GM15510 (cell line): ENCODE results near the gene LYSMD2.

Experiments
- POLR2A ChIP-seq: IDR thresholded peaks from 3 replicates; pipeline ENCODE4 v1.6.1; 2011; ENCODE audit warnings: borderline replicate concordance; ENCODE audit not compliant: insufficient read length; ENCODE audit errors: extremely low read depth

Gene LYSMD2

DNA sequence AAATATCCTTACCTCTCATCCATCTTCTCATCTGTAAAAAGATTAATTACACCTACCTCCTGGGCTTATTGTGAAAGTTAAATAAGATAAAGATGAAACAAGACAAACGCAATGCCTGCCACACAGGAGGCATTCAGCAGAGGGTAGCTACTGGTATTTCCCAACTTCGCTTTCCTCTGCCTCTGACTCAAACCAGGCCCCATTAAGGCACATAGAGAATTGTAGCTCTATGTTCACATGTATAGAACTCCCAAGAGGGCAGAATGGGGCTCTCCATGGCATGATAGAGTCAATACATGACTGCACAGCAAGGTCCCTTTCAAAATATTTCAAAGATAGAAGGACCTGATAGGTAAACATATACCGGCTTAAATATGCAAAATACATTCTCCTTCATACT is 1.4 kb downstream of the LYSMD2 start:
- no peak for TF ChIP-seq POLR2A

DNA sequence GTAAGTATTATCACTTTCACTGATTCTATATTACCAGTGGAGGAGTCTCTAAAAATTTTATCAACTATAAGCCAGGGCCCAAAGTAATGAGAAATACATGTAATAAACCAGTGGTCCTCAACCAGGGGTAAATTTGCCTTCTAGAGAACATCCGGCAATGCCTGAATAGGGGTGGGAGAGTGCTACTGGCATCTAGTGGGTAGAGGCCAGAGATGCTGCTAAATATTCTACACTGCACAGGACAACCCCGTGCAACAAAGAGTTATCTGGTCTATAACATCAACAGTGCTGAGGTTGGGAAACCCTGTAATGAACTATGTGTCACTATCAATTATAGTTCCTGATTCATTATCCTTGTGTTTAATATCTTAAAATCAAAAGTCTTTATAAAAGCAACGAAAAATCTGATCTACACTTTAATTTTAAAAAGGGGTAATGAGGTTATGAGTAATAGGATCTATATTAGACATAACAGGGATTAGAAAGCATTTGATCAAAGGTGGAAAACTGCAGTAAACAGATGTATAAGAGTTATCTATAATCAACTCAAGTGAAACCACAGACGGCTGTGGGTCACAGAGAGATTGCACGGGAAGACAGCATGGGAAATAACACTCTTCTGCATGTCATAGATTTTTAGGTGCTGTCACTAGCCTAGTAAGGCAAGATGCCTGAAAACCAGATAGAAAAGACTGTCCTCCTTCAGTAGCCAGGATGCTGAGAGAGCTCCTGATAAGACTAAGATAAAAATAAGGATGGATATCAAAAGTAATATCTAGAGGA is 2.0 kb downstream of the LYSMD2 start:
- TF ChIP-seq POLR2A: no peak

DNA sequence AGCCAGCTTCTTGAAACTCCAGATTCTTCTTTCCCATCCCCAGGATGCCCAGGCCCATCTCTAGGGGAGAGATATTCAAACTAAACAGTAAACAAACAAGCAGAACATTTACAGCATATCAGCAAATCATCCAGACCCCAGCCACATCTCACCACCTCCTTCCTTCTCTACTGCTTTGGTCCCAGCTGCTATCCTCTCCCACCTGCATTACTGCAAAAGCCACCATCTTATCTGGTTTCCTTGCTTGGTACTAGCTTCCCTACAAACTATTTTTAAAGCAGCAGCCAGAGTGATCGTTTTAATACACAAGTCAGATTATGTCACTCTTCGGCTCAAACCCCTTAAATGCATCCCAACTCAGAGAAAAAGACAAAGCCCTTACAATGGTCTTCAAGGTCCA is 4.8 kb downstream of the LYSMD2 start:
- no peak for TF ChIP-seq POLR2A

DNA sequence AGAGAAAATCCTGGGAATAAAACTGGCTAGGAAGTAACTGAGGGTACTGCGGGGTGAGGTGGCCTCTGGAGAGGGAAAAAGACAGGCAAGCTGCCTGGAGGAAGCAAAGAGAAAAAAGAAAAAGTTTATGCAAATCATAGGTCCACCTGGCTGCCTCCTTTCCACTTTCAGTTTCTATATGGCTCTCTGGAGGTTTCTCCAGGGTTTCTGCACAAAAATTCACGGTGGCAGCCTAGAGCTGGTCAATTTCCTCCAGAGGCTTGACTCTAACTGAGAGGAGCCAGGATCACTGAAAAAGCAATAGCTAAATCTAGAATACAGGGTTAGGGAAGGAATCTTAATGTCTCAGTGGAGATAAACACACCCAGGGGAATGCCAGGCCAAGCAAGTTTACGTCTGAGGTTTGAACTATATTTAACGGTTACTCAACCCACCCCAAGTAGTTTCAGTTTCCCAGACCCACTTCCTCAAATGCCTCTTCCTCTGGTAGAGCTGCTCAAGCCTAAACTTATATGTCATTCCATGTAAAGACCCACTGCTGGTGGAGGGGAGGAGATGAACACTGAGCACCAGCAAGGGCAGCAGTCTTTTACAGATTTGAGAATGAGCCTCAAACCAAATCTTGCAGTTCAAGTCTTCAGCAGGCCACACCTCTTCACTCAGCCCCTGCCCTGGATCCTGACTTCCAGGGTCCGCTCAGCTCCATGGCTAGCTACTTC is 5.7 kb downstream of the LYSMD2 start:
- no peak for TF ChIP-seq POLR2A

DNA sequence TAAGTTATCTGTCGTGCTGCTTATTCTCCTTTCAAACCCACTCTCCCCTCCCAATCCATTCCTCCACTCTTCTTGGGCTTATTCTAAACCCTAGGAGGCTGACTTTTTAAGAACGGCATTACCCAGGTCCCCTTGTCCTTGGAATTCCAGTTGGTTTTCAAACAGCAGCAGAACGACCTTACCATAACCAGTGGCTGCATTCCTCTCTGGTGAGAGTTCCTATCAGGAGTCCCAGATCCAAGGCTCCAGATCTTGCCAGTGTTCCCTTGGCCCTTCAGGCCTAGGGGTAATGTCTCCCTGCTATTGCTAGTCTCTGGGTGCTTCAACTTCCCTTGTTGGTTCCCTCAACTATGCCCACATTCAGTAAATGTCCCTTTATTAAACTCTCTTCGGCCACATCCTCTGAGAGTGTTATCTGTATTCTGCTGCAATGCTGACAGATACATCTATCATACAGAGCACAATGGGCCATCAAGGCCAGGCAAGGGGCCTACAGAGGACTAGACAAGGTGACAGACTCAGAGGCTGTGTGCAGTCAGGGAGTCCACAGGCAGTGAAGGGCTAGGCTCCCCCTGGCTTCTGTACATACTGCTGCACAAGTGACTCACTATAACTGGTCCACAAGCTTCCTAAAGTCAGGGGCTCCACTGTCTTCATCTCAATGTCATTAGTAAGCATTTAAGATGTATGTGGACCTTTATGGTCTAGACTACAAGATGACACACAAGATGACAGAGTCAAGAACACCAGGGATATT is 10.1 kb downstream of the LYSMD2 start:
- TF ChIP-seq POLR2A: no peak

DNA sequence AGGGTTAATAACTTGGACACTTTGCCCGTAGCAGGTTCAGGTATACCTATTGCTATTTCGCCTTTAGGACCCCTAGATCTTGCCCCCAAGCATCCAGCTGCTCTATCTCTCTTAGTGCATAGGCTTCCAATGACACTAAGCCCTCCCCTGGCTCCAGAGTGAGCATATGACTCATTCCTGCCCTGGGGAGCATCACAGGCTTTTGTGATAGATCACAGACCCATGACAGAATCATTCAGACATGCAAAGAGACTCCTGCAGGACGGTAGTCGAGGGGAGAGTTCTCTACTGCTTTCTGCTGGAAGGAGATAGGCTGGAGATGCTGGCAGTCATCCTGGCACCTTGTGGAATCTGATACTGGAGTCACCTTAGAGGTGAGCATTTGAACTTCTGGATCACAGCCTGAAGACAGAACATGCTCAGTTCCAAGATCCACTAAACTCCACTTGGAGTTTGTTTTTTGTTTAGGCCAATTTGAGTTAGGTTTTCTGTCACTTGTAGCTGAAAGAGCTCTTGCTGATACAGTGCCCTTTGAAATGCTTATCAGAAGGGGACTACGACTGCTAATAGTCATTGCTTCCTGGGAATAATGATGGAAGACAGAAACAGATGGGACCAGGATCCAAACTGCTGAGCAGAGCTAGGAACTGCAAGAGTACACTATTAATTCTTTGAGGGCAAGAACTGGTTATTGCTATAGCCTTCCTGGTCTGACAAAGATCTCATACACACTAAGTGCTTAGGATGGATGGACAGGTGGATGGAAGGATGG is 11.0 kb downstream of the LYSMD2 start:
- TF ChIP-seq POLR2A: no peak

DNA sequence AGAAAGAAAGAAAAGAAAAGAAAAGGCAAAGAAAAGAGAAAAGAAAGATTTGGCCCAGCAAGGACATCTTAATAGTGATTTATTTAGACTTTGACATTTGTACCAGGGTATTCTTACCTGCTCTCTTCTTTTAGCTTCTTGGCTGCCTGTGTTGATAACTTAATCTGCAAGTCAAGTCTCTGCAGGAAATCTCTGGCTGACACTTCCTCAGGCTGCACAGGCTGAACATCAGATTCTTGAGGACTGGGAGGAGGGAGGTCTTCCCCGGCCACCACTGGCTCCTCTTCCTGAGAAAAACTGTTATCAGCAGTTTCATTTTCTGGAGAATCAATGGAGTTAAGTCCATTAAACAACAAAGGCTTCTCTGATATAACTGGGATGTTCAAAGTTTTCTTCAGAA is 12.8 kb downstream of the LYSMD2 start:
- TF ChIP-seq POLR2A: no peak

DNA sequence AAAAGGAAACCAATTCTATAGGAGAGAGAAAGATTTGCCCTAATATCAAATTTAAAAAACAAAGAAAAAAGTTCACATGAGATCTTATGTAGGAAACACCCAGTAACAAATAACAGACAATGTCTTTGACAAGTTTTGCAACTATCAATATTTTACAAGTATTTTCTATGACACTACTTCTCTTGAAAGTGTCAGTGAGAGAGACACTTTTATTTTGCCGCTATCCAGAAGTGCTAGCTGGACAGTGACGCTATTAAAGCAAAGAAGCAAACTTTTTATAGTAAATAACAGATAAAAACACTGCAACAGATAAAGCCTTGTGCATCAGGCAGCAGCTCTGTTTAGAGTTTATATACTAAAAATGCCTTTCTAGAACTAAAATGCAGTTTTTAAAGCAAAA is 13.3 kb downstream of the LYSMD2 start:
- TF ChIP-seq POLR2A: no peak

DNA sequence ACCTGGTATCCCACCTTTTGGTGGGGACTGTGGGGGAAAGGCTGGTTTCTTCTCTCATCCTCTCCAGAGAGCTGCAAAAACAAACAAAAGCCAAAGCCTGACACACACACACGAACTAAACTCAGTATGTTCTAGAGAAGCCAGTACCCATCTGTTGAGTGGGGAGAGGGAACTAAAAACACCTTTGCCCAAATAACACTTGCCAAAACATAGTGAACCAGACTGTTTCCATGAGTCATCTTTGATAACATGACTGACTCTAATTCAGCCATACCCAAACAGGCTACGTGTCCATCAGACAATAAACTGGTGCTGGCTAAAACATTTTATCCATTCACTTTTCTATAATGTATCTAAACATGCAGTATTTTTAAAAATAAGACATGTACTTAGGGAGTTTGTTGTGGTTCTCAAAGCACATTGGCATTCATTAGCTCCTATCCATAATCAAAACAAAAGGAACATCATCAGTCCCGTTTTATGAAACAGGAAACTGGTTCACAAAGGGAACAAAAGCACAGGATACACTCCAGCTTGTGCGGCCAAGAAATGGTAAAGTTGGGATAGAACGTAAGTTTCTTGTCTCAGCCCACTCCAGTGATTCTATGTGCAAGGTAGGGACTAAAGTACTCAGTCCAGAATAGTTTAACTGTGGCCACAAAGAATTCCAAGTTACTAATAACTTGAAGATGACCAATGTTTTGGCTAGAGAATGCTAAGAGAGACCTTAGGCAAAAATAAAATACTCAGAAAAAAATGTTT is 16.1 kb downstream of the LYSMD2 start:
- no peak for TF ChIP-seq POLR2A

DNA sequence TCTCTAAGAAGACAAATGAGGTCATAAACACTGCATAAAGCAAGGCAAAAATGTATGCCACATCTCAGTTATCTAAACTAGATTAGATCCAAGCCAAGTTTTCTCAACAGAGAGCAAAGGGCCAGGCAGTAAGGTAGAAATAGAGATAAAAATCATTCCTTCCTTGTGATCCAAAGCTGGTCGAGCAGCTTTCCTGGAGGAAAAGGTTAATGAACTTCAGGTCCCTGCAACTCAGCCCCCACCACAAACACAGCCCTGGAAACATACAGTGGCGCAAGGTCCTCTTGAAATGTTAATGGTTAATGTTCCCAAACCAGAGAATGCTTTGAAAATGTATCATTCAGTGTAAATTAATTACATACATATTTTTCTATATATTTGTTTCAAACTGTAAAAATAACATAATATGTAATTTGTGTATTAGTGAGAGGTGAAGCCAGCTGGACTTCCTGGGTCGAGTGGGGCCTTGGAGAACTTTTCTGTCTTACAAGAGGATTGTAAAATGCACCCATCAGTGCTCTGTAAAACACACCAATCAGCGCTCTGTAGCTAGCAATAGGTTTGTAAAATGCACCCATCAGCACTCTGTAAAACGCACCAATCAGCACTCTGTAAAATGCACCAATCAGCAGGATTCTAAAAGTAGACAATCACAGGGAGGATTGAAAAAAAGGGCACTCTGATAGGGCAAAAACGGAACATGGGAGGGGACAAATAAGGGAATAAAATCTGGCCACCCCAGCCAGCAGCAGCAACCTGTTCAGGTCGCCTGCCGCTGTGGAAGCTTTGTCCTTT is 17.1 kb downstream of the LYSMD2 start:
- TF ChIP-seq POLR2A: no peak

DNA sequence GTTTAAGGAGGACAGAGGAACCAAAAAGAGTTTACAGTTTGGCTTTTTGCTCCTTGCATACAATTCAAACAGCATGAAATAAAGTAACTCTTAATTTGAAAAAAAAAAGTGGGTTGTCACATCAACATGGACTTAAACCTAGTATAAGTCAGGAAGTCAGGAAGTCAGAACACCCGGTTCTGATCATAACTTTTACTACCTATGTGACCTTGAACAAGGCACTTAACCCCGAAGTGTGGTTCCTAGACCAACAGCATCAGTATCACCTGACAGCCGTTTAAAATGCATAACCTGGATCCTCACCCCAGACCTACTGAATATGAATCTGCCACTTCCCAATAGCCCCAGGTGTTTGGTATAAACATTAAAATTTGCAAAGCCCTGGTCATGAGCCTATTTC is 18.7 kb downstream of the LYSMD2 start:
- TF ChIP-seq POLR2A: no peak

DNA sequence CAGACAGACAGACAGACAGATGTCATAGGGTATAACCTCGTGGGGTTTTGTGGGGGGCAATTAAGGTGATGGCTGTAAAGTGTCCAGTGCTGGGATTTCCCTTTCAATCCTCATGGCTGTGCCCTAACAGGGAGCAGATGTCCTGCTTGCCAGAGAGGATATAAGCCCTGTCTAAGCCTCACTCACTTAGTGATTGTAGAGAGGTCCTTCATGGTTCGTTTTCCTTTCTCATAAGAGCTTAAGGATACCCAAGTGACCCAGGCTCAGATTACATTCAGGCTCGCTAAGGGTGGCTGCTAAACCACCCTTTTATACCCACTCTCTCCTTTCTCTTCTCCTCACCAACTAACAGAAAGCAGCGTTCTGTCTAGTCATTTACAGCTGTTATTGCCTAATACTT is 19.2 kb downstream of the LYSMD2 start:
- TF ChIP-seq POLR2A: no peak

DNA sequence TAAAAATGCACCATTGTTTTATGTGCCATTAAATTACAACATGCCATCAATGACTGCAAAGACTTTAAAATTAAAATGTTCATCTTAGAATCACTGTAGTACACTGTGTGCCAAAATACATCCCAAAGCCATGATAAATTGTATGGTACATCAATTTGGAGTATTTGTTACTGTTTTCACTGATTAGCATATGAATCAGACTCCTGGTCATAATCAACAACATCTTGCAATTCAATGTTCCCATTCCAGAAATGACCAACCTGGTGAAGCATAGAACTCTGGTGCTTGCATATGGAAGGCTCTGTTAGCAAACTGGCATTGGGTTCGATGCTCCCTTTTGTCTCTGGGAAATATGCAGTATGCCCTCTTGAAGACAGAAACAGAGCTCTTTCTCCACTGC is 22.5 kb downstream of the LYSMD2 start:
- TF ChIP-seq POLR2A: no peak
